K562 (cell line): ENCODE results near the gene HDAC2. TPM values are rescaled to one million over a fixed set of nuclear protein-coding genes. Genes with fewer than 3 reads are reported as not detected.

Experiments used
- ARNT ChIP-seq, 2 experiments: fragments of 450-650 bp; IDR thresholded peaks; 2 replicates each; pipeline ENCODE4 v1.6.1; 2016; ENCODE audit warnings: mild to moderate bottlenecking in 1 of 2
- BCL6 ChIP-seq: fragments of 250-450 bp; sonication (Bioruptor Pico); IDR thresholded peaks from 2 replicates; pipeline ENCODE4 v1.4.0; 2020
- CHD2 ChIP-seq: IDR thresholded peaks from 2 replicates; pipeline ENCODE4 v1.6.1; 2011; ENCODE audit warnings: low read depth, low read length
- ERF ChIP-seq: fragments of 450-650 bp; formaldehyde crosslinking; IDR thresholded peaks from 2 replicates; pipeline ENCODE4 v1.4.0; 2020; ENCODE audit warnings: mild to moderate bottlenecking, mixed read lengths
- GABPB1 ChIP-seq: sonication (generic); formaldehyde crosslinking; IDR thresholded peaks from 2 replicates; pipeline ENCODE4 v1.8.0; 2022; ENCODE audit warnings: mild to moderate bottlenecking, missing genetic modification reagents
- HDAC1 ChIP-seq, 2 experiments: fragments of 450-650 bp; IDR thresholded peaks; 2 replicates each; pipeline ENCODE4 v1.6.1; 2016 to 2017; ENCODE audit warnings: inconsistent platforms in 1 of 2, mild to moderate bottlenecking in 1 of 2, moderate library complexity in 1 of 2
- KDM5B ChIP-seq: fragments of 200-600 bp; sonication (generic); IDR thresholded peaks from 2 replicates; pipeline ENCODE4 v1.6.1; 2012; ENCODE audit warnings: low read depth, mild to moderate bottlenecking, moderate library complexity, low read length, control low read depth, inconsistent platforms; ENCODE audit not compliant: insufficient replicate concordance
- NFE2L1 ChIP-seq: fragments of 450-650 bp; IDR thresholded peaks from 2 replicates; pipeline ENCODE4 v1.6.1; 2016; ENCODE audit warnings: missing genetic modification characterization, low read depth, mild to moderate bottlenecking, missing compliant biosample characterization, moderate library complexity, borderline replicate concordance
- RAD51 ChIP-seq: fragments of 450-650 bp; IDR thresholded peaks from 2 replicates; pipeline ENCODE4 v1.7.1; 2016; ENCODE audit warnings: low read depth, mild to moderate bottlenecking, borderline replicate concordance
- RBM25 ChIP-seq: fragments of 200-400 bp; formaldehyde crosslinking; IDR thresholded peaks from 2 replicates; pipeline ENCODE4 v1.6.1; 2018; ENCODE audit warnings: low read length, low read depth, moderate library complexity; ENCODE audit not compliant: severe bottlenecking
- RFX1 ChIP-seq: fragments of 450-650 bp; IDR thresholded peaks from 2 replicates; pipeline ENCODE4 v1.6.1; 2016; ENCODE audit warnings: mild to moderate bottlenecking, moderate library complexity
- SETDB1 ChIP-seq: IDR thresholded peaks from one replicate; pipeline ENCODE4 v1.6.1; 2012; ENCODE audit warnings: low read length, control low read depth, inconsistent platforms
- SLC30A9 ChIP-seq: fragments of 250-450 bp; sonication (Bioruptor Pico); IDR thresholded peaks from 2 replicates; pipeline ENCODE4 v1.8.0; 2022; ENCODE audit warnings: mild to moderate bottlenecking, moderate library complexity
- SMARCA4 ChIP-seq: fragments of 450-650 bp; IDR thresholded peaks from 2 replicates; pipeline ENCODE4 v1.6.1; 2016
- TCF15 ChIP-seq: fragments of 250-450 bp; sonication (Bioruptor Pico); IDR thresholded peaks from 2 replicates; pipeline ENCODE4 v1.8.0; 2022; ENCODE audit warnings: moderate library complexity, mild to moderate bottlenecking, inconsistent platforms
- ZEB2 ChIP-seq: fragments of 450-650 bp; IDR thresholded peaks from 2 replicates; pipeline ENCODE4 v1.6.1; 2016
- ZNF717 ChIP-seq: fragments of 250-450 bp; sonication (Bioruptor Pico); IDR thresholded peaks from 2 replicates; pipeline ENCODE4 v1.5.0; 2021
- polyA plus RNA-seq, 8 experiments: library from polyadenylated mRNA; depleted of rRNA in 4 of 8; stranded (reverse) in 5 of 8; unstranded in 3 of 8; fragments of >200 nt; fragmentation: Nextera tagmentation in 2 of 8; fragmentation: Illumina TruSeq in 1 of 8; extraction: Ambion mirVana in 2 of 8; extraction: Trizol in 1 of 8; gene quantifications; 2 replicates each; pipeline versions ENCODE4 v1.2.1 to v1.2.3, GENCODE V29; 2011 to 2014; ENCODE audit warnings: inconsistent platforms in 1 of 8, missing spikeins in 1 of 8
- total RNA-seq, 7 experiments: library from RNA; depleted of rRNA in 6 of 7; stranded (reverse); fragments of >200 nt in 6 of 7; fragmentation: Illumina TruSeq in 2 of 7; extraction: Trizol in 2 of 7; gene quantifications; 2 replicates each; pipeline versions ENCODE4 v1.2.1 to v1.2.3, GENCODE V29; 2011 to 2021; ENCODE audit warnings: low replicate concordance in 1 of 7
- TF ChIP-seq, protein P1 (sequence below): sonication (generic); formaldehyde crosslinking; IDR thresholded peaks from 2 replicates; pipeline ENCODE4 v1.8.1; 2023; ENCODE audit warnings: mild to moderate bottlenecking, missing genetic modification reagents
- TF ChIP-seq, protein P2 (sequence below): fragments of 250-450 bp; sonication (Bioruptor Pico); IDR thresholded peaks from 2 replicates; pipeline ENCODE4 v1.8.0; 2022; ENCODE audit warnings: inconsistent platforms
- TF ChIP-seq, protein P3 (sequence below), 2 experiments: fragments of 200-800 bp in 1 of 2; sonication (Bioruptor generic) in 1 of 2; sonication (generic) in 1 of 2; formaldehyde crosslinking in 1 of 2; IDR thresholded peaks in 1 of 2; conservative IDR thresholded peaks in 1 of 2; 2 replicates each; pipeline versions ENCODE4 v1.5.0 to v1.6.1; 2016 to 2020; ENCODE audit warnings: missing compliant biosample characterization in 1 of 2, missing genetic modification characterization in 1 of 2, missing genetic modification reagents in 1 of 2
- TF ChIP-seq, protein P4 (sequence below): IDR thresholded peaks from 2 replicates; pipeline ENCODE4 v1.6.1; 2016; ENCODE audit warnings: missing genetic modification characterization, missing compliant biosample characterization

Gene HDAC2
- total and polyA plus RNA-seq, 9 of the 15 experiments (the other 6 are each of a cell fraction or from before 2014, with no cell fraction given) = 67.0 to 277 (median 151) TPM

DNA sequence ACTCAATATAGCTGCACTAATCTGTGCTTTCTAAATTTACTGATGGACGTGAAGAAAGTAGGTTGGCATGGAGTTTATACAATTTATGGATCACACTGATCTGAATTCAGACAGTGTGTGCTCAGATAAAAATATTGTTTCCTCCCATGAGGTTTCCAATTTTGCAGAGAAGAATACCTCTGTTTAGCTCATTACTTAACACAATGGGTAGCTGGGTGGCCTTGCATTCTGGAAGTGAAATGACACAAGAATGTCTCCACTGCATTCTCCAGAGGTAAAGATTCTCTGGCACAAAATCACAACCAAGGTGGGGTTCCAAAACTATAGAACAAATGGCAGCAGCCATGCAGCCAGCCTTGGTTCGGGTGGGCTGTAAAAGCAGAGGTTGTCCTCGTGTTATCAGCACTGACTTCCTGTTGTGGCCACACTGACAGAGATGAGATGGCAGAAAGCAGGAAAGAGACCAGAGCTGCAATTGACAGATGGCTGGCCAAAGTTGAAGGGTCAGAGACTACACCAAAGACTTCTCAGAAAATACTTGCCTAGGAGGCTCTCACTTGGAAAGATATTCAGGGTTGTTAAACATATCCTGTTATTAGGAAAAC lies 50.2 kb downstream of the HDAC2 start (continued):
- TF ChIP-seq, protein P1, sequence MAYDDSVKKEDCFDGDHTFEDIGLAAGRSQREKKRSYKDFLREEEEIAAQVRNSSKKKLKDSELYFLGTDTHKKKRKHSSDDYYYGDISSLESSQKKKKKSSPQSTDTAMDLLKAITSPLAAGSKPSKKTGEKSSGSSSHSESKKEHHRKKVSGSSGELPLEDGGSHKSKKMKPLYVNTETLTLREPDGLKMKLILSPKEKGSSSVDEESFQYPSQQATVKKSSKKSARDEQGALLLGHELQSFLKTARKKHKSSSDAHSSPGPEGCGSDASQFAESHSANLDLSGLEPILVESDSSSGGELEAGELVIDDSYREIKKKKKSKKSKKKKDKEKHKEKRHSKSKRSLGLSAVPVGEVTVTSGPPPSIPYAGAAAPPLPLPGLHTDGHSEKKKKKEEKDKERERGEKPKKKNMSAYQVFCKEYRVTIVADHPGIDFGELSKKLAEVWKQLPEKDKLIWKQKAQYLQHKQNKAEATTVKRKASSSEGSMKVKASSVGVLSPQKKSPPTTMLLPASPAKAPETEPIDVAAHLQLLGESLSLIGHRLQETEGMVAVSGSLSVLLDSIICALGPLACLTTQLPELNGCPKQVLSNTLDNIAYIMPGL = no peak
- TF ChIP-seq TCF15 (CRISPR knock-in tag) (no peak), ZNF717 (CRISPR knock-in tag) (no peak), CHD2 (no peak), SETDB1 (no peak), RBM25 (no peak), RFX1 (no peak), GABPB1 (no peak; the same call in 1 of the 2 replicates), HDAC1 (IDR thresholded peaks at IDR 0.05) (peak in 1 of 2 experiments; percentile 72; a peak in 1 of 4 replicates), ARNT (IDR thresholded peaks at IDR 0.05) (peak; percentile 60 to 78; a peak in 1 of 4 replicates), ZEB2 (no peak), KDM5B (no peak), SLC30A9 (no peak), NFE2L1 (tag) (no peak), SMARCA4 (peak; percentile 81), ERF (CRISPR knock-in tag) (no peak), BCL6 (CRISPR knock-in tag) (no peak), RAD51 (no peak)
- TF ChIP-seq, protein P2, sequence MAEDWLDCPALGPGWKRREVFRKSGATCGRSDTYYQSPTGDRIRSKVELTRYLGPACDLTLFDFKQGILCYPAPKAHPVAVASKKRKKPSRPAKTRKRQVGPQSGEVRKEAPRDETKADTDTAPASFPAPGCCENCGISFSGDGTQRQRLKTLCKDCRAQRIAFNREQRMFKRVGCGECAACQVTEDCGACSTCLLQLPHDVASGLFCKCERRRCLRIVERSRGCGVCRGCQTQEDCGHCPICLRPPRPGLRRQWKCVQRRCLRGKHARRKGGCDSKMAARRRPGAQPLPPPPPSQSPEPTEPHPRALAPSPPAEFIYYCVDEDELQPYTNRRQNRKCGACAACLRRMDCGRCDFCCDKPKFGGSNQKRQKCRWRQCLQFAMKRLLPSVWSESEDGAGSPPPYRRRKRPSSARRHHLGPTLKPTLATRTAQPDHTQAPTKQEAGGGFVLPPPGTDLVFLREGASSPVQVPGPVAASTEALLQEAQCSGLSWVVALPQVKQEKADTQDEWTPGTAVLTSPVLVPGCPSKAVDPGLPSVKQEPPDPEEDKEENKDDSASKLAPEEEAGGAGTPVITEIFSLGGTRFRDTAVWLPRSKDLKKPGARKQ = no peak
- TF ChIP-seq, protein P3, sequence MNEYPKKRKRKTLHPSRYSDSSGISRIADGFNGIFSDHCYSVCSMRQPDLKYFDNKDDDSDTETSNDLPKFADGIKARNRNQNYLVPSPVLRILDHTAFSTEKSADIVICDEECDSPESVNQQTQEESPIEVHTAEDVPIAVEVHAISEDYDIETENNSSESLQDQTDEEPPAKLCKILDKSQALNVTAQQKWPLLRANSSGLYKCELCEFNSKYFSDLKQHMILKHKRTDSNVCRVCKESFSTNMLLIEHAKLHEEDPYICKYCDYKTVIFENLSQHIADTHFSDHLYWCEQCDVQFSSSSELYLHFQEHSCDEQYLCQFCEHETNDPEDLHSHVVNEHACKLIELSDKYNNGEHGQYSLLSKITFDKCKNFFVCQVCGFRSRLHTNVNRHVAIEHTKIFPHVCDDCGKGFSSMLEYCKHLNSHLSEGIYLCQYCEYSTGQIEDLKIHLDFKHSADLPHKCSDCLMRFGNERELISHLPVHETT (CRISPR knock-in tag; conservative IDR thresholded peaks at IDR 0.05 in 1 of 2, IDR thresholded peaks at IDR 0.05 in 1 of 2) = peak in 1 of 2 experiments; percentile 71; a peak in 1 of 4 replicates
- TF ChIP-seq, protein P4, sequence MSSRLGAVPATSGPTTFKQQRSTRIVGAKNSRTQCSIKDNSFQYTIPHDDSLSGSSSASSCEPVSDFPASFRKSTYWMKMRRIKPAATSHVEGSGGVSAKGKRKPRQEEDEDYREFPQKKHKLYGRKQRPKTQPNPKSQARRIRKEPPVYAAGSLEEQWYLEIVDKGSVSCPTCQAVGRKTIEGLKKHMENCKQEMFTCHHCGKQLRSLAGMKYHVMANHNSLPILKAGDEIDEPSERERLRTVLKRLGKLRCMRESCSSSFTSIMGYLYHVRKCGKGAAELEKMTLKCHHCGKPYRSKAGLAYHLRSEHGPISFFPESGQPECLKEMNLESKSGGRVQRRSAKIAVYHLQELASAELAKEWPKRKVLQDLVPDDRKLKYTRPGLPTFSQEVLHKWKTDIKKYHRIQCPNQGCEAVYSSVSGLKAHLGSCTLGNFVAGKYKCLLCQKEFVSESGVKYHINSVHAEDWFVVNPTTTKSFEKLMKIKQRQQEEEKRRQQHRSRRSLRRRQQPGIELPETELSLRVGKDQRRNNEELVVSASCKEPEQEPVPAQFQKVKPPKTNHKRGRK (tag) = no peak
